Neural progenitor cell (in vitro differentiated cells): Measurements from ENCODE around the gene TRIO. TPM values are rescaled to one million over a fixed set of nuclear protein-coding genes. Genes with fewer than 3 reads are reported as not detected.

Experiments used
- DNase-seq: peaks from one replicate; pipeline ENCODE4 v3.0.0-alpha.2; 2016; ENCODE audit warnings: low spot score
- H2AFZ ChIP-seq: fragments of 200-600 bp; sonication (generic); replicated peaks from 2 replicates; pipeline ENCODE4 v1.6.1; 2016; ENCODE audit warnings: antibody characterized with exemption
- H3F3A ChIP-seq: fragments of 200-600 bp; sonication (generic); 2 replicates; pipeline ENCODE4 v1.6.1; 2016; ENCODE audit warnings: antibody characterized with exemption, low read depth
- H3K27ac ChIP-seq: fragments of 200-600 bp; sonication (generic); 2 replicates; pipeline ENCODE4 v1.5.1; 2016; ENCODE audit warnings: mild to moderate bottlenecking
- H3K27me3 ChIP-seq: fragments of 200-600 bp; sonication (generic); 2 replicates; pipeline ENCODE4 v1.6.1; 2016; ENCODE audit warnings: mild to moderate bottlenecking, moderate library complexity
- H3K36me3 ChIP-seq: fragments of 200-600 bp; sonication (generic); 2 replicates; pipeline ENCODE4 v1.5.1; 2016
- H3K4me1 ChIP-seq: fragments of 200-600 bp; sonication (generic); 2 replicates; pipeline ENCODE4 v1.6.1; 2016; ENCODE audit warnings: mixed run types
- H3K4me2 ChIP-seq: fragments of 200-600 bp; sonication (generic); 2 replicates; pipeline ENCODE4 v1.6.1; 2016
- H3K4me3 ChIP-seq: fragments of 200-600 bp; sonication (generic); 2 replicates; pipeline ENCODE4 v1.5.1; 2016
- H3K79me2 ChIP-seq: fragments of 200-600 bp; sonication (generic); 2 replicates; pipeline ENCODE4 v1.6.1; 2016; ENCODE audit warnings: low read depth
- H3K9ac ChIP-seq: fragments of 200-600 bp; sonication (generic); 2 replicates; pipeline ENCODE4 v1.6.1; 2016
- H3K9me3 ChIP-seq: fragments of 200-600 bp; sonication (generic); 2 replicates; pipeline ENCODE4 v1.5.1; 2016; ENCODE audit warnings: low read depth
- H4K20me1 ChIP-seq: fragments of 200-600 bp; sonication (generic); 2 replicates; pipeline ENCODE4 v1.6.1; 2016; ENCODE audit warnings: low read depth
- H3K27ac Mint-ChIP-seq: 3 replicates; pipeline ENCODE4 v1.8.0; 2021; ENCODE audit warnings: mixed read lengths
- H3K27me3 Mint-ChIP-seq: 2 replicates; pipeline ENCODE4 v1.8.0; 2022; ENCODE audit warnings: low read depth, mild to moderate bottlenecking, inconsistent platforms, moderate library complexity, mixed read lengths; ENCODE audit not compliant: insufficient read depth
- H3K36me3 Mint-ChIP-seq: 3 replicates; pipeline ENCODE4 v1.8.0; 2021; ENCODE audit warnings: mixed read lengths
- H3K4me1 Mint-ChIP-seq: 3 replicates; pipeline ENCODE4 v1.8.0; 2021; ENCODE audit warnings: mixed read lengths
- H3K4me3 Mint-ChIP-seq: 3 replicates; pipeline ENCODE4 v1.8.0; 2021; ENCODE audit warnings: mild to moderate bottlenecking, moderate library complexity, mixed read lengths
- H3K9me3 Mint-ChIP-seq: 3 replicates; pipeline ENCODE4 v1.8.0; 2020; ENCODE audit warnings: mixed read lengths
- CTCF ChIP-seq: fragments of 200-600 bp; sonication (generic); IDR thresholded peaks from 2 replicates; pipeline ENCODE4 v1.5.1; 2017; ENCODE audit warnings: antibody characterized with exemption, mild to moderate bottlenecking
- EZH2 ChIP-seq: fragments of 200-600 bp; sonication (generic); IDR thresholded peaks from 2 replicates; pipeline ENCODE4 v1.6.1; 2017; ENCODE audit warnings: antibody characterized with exemption, mild to moderate bottlenecking, moderate library complexity
- EZH2phosphoT487 ChIP-seq: fragments of 200-600 bp; sonication (generic); IDR thresholded peaks from 2 replicates; pipeline ENCODE4 v1.6.1; 2017; ENCODE audit warnings: antibody characterized with exemption
- total RNA-seq: library from RNA; depleted of rRNA; stranded (reverse); fragments of >200 nt; gene quantifications from 2 replicates; pipeline ENCODE4 v1.2.3, GENCODE V29; 2015; ENCODE audit warnings: low replicate concordance

Gene TRIO
- total RNA-seq, 1 donor from 2014 or later, result 84.7 TPM

- H3K36me3 ChIP-seq, result no peaks in the 10 kb centered on the region
- Mint-ChIP-seq H3K4me3 (no peak overlapping the region), H3K36me3 (no peaks in the 10 kb centered on the region), H3K27ac (no peak overlapping the region), H3K4me1 (no peaks in the 10 kb centered on the region), H3K9me3 (peaks cover 6% of the 10 kb centered on the region), H3K27me3 (peaks cover 5% of the 10 kb centered on the region)
- no peaks in the 10 kb centered on the region for H3K79me2 ChIP-seq
- H3K27ac ChIP-seq, result no peak overlapping the region
- H3K4me2 ChIP-seq, result no peak overlapping the region
- no peak overlapping the region for H2AFZ ChIP-seq
- no peaks in the 10 kb centered on the region for H3F3A ChIP-seq
- H3K4me3 ChIP-seq, result no peak overlapping the region
- H3K9me3 ChIP-seq, result no peaks in the 10 kb centered on the region
- no peaks in the 10 kb centered on the region for H3K4me1 ChIP-seq
- DNase-seq, result no peak
- H3K9ac ChIP-seq, result no peak overlapping the region
- TF ChIP-seq EZH2 (no peak), EZH2phosphoT487 (no peak), CTCF (no peak)
- H3K27me3 ChIP-seq, result no peaks in the 10 kb centered on the region
- H4K20me1 ChIP-seq, result no peaks in the 10 kb centered on the region
These were observed 33.4 kb upstream of the TRIO start for GRCh38 chr5:14109771-14110170.

GRCh38 chr5:14110196-14110595, 32.9 kb upstream of the TRIO start:
- H3K36me3 ChIP-seq, result no peaks in the 10 kb centered on the region
- no peaks in the 10 kb centered on the region for H3K27me3 ChIP-seq
- peaks cover 6% of the 10 kb centered on the region for H3K27me3 Mint-ChIP-seq
- no peak overlapping the region for H3K4me3 Mint-ChIP-seq
- peaks cover 6% of the 10 kb centered on the region for H3K9me3 Mint-ChIP-seq
- no peak overlapping the region for H3K27ac ChIP-seq
- H3K9me3 ChIP-seq, result no peaks in the 10 kb centered on the region
- no peak overlapping the region for H3K9ac ChIP-seq
- no peaks in the 10 kb centered on the region for H3K79me2 ChIP-seq
- DNase-seq, result no peak
- no peaks in the 10 kb centered on the region for H4K20me1 ChIP-seq
- H2AFZ ChIP-seq, result no peak overlapping the region
- H3F3A ChIP-seq, result no peaks in the 10 kb centered on the region
- H3K4me2 ChIP-seq, result no peak overlapping the region
- no peaks in the 10 kb centered on the region for H3K4me1 Mint-ChIP-seq
- no peak overlapping the region for H3K27ac Mint-ChIP-seq
- no peaks in the 10 kb centered on the region for H3K4me1 ChIP-seq
- TF ChIP-seq CTCF (no peak), EZH2phosphoT487 (no peak), EZH2 (no peak)
- no peaks in the 10 kb centered on the region for H3K36me3 Mint-ChIP-seq
- H3K4me3 ChIP-seq, result no peak overlapping the region

- Mint-ChIP-seq H3K27ac (no peak overlapping the region), H3K27me3 (peaks cover 9% of the 10 kb centered on the region), H3K9me3 (peaks cover 6% of the 10 kb centered on the region), H3K4me1 (no peaks in the 10 kb centered on the region), H3K4me3 (no peak overlapping the region), H3K36me3 (no peaks in the 10 kb centered on the region)
- TF ChIP-seq EZH2 (no peak), CTCF (no peak), EZH2phosphoT487 (no peak)
- Histone ChIP-seq H3K4me2 (no peak overlapping the region), H4K20me1 (no peaks in the 10 kb centered on the region), H3K36me3 (no peaks in the 10 kb centered on the region), H3K27ac (no peak overlapping the region), H3K9ac (no peak overlapping the region), H3K79me2 (no peaks in the 10 kb centered on the region), H3F3A (no peaks in the 10 kb centered on the region), H2AFZ (no peak overlapping the region), H3K4me3 (no peak overlapping the region), H3K27me3 (no peaks in the 10 kb centered on the region), H3K4me1 (no peaks in the 10 kb centered on the region), H3K9me3 (no peaks in the 10 kb centered on the region)
- no peak for DNase-seq
These were observed 32.5 kb upstream of the TRIO start for GRCh38 chr5:14110680-14111079.
